GM12874 (cell line): ENCODE data around the gene ARL15.

ENCODE experiments used
- CTCF ChIP-seq: IDR thresholded peaks from 2 replicates; pipeline ENCODE4 v1.5.1; 2011; ENCODE audit warnings: low read depth, mild to moderate bottlenecking, control low read depth, low read length, moderate library complexity; ENCODE audit not compliant: insufficient read depth

ARL15 gene

GRCh38 chr5:53882676-53883031 lies 427.7 kb downstream of the ARL15 start:
- TF ChIP-seq CTCF = no peak

- TF ChIP-seq CTCF = no peak
Observed at GRCh38 chr5:53882006-53882675, 428.2 kb downstream of the ARL15 start.

GRCh38 chr5:53879708-53880323 lies 430.6 kb downstream of the ARL15 start:
- no peak for TF ChIP-seq CTCF

- no peak for TF ChIP-seq CTCF
Observed at GRCh38 chr5:53878015-53878414, 432.4 kb downstream of the ARL15 start.

GRCh38 chr5:53877243-53877642 lies 433.1 kb downstream of the ARL15 start:
- TF ChIP-seq CTCF = no peak

GRCh38 chr5:53874409-53874808 lies 436.0 kb downstream of the ARL15 start:
- TF ChIP-seq CTCF = no peak

GRCh38 chr5:53873235-53873634 lies 437.1 kb downstream of the ARL15 start:
- TF ChIP-seq CTCF = no peak

GRCh38 chr5:53871775-53872174 lies 438.6 kb downstream of the ARL15 start:
- TF ChIP-seq CTCF = no peak
